Natural killer cell (primary cell): ENCODE results near the gene EEPD1. TPM values are rescaled to one million over a fixed set of nuclear protein-coding genes. Genes with fewer than 3 reads are reported as not detected.

Source experiments
- ATAC-seq, 3 donors: fragments of 150-1000 bp in 2 of 3; fragments of 200-7000 bp in 1 of 3; cut with Tn5 transposase; 1 replicate in 1 of 3; 2 replicates in 2 of 3; pipeline ENCODE4 v1.10.0; 2021; ENCODE audit warnings: mild to moderate bottlenecking in 2 of 3, moderate library complexity in 2 of 3
- DNase-seq, 2 donors: peaks; one replicate each; pipeline versions ENCODE4 v3.0.0 to v3.0.0-alpha.2; 2013 to 2021; ENCODE audit warnings: mixed read lengths in 1 of 2
- H3K27ac ChIP-seq: one replicate; pipeline ENCODE4 v1.5.1; 2013; ENCODE audit warnings: mild to moderate bottlenecking, low read length
- H3K27me3 ChIP-seq: one replicate; pipeline ENCODE4 v1.6.1; 2013; ENCODE audit warnings: low read length; ENCODE audit not compliant: control insufficient read depth, insufficient read depth
- H3K36me3 ChIP-seq: one replicate; pipeline ENCODE4 v1.6.1; 2013; ENCODE audit warnings: low read length; ENCODE audit not compliant: control insufficient read depth, insufficient read depth
- H3K4me1 ChIP-seq: one replicate; pipeline ENCODE4 v1.6.1; 2013; ENCODE audit warnings: low read length; ENCODE audit not compliant: control insufficient read depth, insufficient read depth
- H3K4me3 ChIP-seq: one replicate; pipeline ENCODE4 v1.5.1; 2013; ENCODE audit warnings: low read length
- H3K9me3 ChIP-seq: one replicate; pipeline ENCODE4 v1.6.1; 2013; ENCODE audit warnings: low read length; ENCODE audit not compliant: control insufficient read depth, insufficient read depth
- H3K27ac Mint-ChIP-seq, 2 donors: one replicate each; pipeline ENCODE4 v1.8.0; 2022; ENCODE audit warnings: mild to moderate bottlenecking in 2 of 2, mixed read lengths in 2 of 2, moderate library complexity in 1 of 2
- H3K27me3 Mint-ChIP-seq, 2 donors: one replicate each; pipeline ENCODE4 v1.8.0; 2022; ENCODE audit warnings: low read depth in 2 of 2, mixed read lengths in 2 of 2
- H3K36me3 Mint-ChIP-seq: one replicate; pipeline ENCODE4 v1.8.0; 2022; ENCODE audit warnings: mixed read lengths
- H3K4me1 Mint-ChIP-seq, 2 donors: one replicate each; pipeline ENCODE4 v1.8.0; 2022; ENCODE audit warnings: mixed read lengths in 2 of 2
- H3K4me3 Mint-ChIP-seq: one replicate; pipeline ENCODE4 v1.8.0; 2022; ENCODE audit warnings: mild to moderate bottlenecking, moderate library complexity, mixed read lengths
- H3K9me3 Mint-ChIP-seq, 2 donors: one replicate each; pipeline ENCODE4 v1.8.0; 2022; ENCODE audit warnings: mixed read lengths in 2 of 2
- WGBS: methylation state at CpG from one replicate; pipeline ENCODE4 v1.1.7; 2013; ENCODE audit warnings: missing lambda C conversion rate; ENCODE audit not compliant: insufficient coverage; 5-methylcytosine and 5-hydroxymethylcytosine counted together
- intact Hi-C: fragments of 100-400 bp; cut with micrococcal nuclease; formaldehyde crosslinking; loops from one replicate; pipeline ENCODE4 v1.14.2; 2022
- total RNA-seq, 4 donors: library from RNA; stranded (reverse); fragments of 120-200 nt in 1 of 4; gene quantifications; one replicate each; pipeline versions ENCODE4 v1.2.3 to v1.2.4, GENCODE V29; 2013 to 2022
- TF ChIP-seq, protein P1 (sequence below): fragments of 200-600 bp; IDR thresholded peaks from one replicate; pipeline ENCODE4 v1.8.0; 2022; ENCODE audit warnings: antibody characterized with exemption

Gene EEPD1
- total RNA-seq, 3 donors from 2014 or later (not counting 1 experiment from before 2014, with no cell fraction given): 0.45 to 4.9 (median 1.4) TPM

DNA sequence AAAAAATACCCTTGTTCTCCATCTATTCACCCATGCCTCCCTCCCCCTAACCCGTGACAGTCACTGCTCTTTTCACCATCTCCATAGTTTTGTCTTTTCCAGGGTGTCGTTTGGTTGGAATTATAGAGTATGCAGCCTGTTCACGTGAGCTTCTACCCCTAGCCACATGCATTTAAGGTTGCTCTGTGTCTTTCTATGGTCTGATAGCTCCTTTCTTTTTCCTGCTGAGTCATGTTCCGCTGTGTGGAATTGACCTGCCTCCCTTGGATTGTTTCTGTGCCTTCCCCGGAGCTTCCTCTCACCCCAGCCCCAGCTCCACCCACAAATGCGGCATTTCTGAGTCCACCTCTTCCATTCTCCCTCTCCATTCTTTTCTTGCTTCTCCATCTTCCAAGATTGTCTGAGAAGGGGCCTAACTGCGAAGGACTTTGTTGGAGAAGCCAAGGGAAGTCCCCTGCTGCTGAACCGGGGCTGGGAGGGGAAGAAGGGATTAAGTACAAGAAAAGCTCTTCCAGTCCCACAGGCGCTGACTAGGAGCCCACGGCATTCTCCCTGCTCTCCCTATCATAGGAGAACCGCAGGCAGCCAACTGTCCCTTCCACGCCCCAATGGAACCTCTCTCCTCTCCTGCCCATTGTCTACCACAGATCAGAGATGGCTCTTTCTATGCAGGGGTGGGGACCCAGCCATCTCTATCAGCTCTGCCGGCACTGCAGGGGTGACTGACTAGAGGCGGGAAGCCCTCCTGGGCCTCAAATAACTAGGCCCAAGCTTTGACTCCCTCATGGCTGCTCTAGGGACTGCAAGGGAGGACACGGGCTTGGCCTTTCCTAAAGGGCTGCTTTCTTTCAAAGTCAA lies 149.1 kb downstream of the EEPD1 start:
- H3K4me1 ChIP-seq: no peaks in the 10 kb centered on the region
- no peak overlapping the region for H3K4me3 ChIP-seq
- DNase-seq (no peak), ATAC-seq (no peak)
- H3K27me3 ChIP-seq: no peaks in the 10 kb centered on the region
- Mint-ChIP-seq H3K9me3 (no peaks in the 10 kb centered on the region), H3K27ac (no peak overlapping the region), H3K4me3 (no peak overlapping the region), H3K36me3 (no peaks in the 10 kb centered on the region), H3K4me1 (no peaks in the 10 kb centered on the region), H3K27me3 (no peaks in the 10 kb centered on the region)
- 95% methylated on average over 15 of the region's 15 CpGs for WGBS
- H3K9me3 ChIP-seq: no peaks in the 10 kb centered on the region
- intact Hi-C loops: no loop called here
- TF ChIP-seq, protein P1, sequence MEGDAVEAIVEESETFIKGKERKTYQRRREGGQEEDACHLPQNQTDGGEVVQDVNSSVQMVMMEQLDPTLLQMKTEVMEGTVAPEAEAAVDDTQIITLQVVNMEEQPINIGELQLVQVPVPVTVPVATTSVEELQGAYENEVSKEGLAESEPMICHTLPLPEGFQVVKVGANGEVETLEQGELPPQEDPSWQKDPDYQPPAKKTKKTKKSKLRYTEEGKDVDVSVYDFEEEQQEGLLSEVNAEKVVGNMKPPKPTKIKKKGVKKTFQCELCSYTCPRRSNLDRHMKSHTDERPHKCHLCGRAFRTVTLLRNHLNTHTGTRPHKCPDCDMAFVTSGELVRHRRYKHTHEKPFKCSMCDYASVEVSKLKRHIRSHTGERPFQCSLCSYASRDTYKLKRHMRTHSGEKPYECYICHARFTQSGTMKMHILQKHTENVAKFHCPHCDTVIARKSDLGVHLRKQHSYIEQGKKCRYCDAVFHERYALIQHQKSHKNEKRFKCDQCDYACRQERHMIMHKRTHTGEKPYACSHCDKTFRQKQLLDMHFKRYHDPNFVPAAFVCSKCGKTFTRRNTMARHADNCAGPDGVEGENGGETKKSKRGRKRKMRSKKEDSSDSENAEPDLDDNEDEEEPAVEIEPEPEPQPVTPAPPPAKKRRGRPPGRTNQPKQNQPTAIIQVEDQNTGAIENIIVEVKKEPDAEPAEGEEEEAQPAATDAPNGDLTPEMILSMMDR: no peak
- H3K36me3 ChIP-seq: no peaks in the 10 kb centered on the region
- no peak overlapping the region for H3K27ac ChIP-seq

DNA sequence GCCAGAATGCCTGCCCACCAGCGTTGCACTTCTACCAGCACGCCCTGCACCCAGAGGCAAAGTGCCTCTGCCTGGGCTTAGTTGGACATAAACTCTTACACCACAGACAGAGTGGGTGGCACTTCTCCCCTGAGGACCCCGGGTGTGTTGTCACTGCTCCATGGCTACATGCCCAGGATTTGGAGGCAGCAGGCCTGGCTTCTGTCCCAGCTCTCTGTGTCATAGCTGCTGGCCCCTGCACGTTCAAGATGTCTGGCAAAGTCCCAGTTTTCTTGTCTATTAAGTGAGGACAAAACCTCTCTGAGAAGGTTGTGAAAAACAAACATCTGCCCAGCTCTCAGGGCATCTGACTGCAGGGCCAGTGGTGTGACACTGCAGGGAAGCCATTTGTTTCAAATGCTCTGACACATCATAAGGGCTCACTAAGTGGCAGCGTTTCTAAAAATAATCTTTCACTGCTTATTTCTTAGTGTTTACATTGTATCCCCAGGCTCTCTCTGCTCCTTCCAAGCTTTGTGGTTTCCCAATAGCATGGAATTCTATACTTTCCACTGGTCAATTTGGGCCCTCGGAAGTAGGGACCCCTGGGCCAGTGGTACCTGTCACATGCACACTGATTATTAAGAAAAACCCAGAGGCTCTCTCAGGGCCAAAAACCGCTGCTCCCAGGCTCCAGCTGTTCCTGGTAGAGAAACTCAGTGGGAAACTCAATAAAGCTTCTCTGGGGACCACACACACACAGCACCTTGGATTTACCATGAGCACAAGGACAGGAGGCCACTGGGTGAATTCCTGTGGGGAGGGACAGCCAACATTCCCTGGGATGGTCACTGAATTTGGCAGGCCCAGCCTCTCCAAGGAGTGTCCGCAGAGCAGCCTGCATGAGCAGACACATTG lies 150.4 kb downstream of the EEPD1 start:
- no peaks in the 10 kb centered on the region for H3K36me3 Mint-ChIP-seq
- TF ChIP-seq, protein P1: no peak
- H3K27ac ChIP-seq: no peak overlapping the region

DNA sequence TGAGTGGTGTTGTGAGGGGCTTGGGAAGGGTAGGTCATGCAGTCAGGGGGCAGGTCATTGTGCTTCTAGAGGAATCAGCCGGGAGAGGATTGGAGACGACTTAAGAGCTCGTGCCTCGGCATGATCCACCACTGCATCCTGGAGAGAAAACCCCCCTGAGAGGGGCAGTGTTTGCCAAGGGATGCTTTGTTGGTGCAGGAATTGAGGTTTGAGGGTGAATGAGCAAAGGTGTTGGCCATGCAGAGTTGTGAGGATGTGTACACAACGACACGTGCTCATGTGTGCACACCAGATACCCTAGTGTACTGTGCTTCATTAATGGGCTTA lies 151.0 kb downstream of the EEPD1 start:
- no peaks in the 10 kb centered on the region for H3K9me3 Mint-ChIP-seq
- H3K27ac ChIP-seq: no peak overlapping the region
- H3K4me3 ChIP-seq: no peak overlapping the region
- no peaks in the 10 kb centered on the region for H3K36me3 Mint-ChIP-seq
- H3K4me1 Mint-ChIP-seq: no peaks in the 10 kb centered on the region
- no peak overlapping the region for H3K27ac Mint-ChIP-seq
- ATAC-seq (no peak), DNase-seq (no peak)
- no peaks in the 10 kb centered on the region for H3K9me3 ChIP-seq
- H3K36me3 ChIP-seq: no peaks in the 10 kb centered on the region
- H3K4me1 ChIP-seq: no peaks in the 10 kb centered on the region
- H3K27me3 ChIP-seq: no peaks in the 10 kb centered on the region
- H3K4me3 Mint-ChIP-seq: no peak overlapping the region
- intact Hi-C loops: no loop called here
- TF ChIP-seq, protein P1: no peak
- no peaks in the 10 kb centered on the region for H3K27me3 Mint-ChIP-seq
- 95% methylated on average over 6 of the region's 6 CpGs for WGBS

More for the DNA sequence above, 150.4 kb downstream of the EEPD1 start:
- Mint-ChIP-seq H3K27ac (no peak overlapping the region), H3K27me3 (no peaks in the 10 kb centered on the region), H3K9me3 (no peaks in the 10 kb centered on the region), H3K4me3 (no peak overlapping the region), H3K4me1 (no peaks in the 10 kb centered on the region)
- WGBS: 61% methylated on average over 8 of the region's 8 CpGs
- Histone ChIP-seq H3K9me3 (no peaks in the 10 kb centered on the region), H3K36me3 (no peaks in the 10 kb centered on the region), H3K4me1 (no peaks in the 10 kb centered on the region), H3K4me3 (no peak overlapping the region), H3K27me3 (no peaks in the 10 kb centered on the region)
- ATAC-seq: no peak
- no peak for DNase-seq
- intact Hi-C loops: no loop called here
